GM12878 (cell line): ENCODE measurements around the gene AKAP1. TPM values are rescaled to one million over a fixed set of nuclear protein-coding genes. Genes with fewer than 3 reads are reported as not detected.

Source experiments
- ATAC-seq: fragments of 200-7000 bp; cut with Tn5 transposase; 3 replicates; pipeline ENCODE4 v1.9.1; 2020; ENCODE audit warnings: mild to moderate bottlenecking, moderate library complexity
- BruUV-seq: library from RNA; stranded (reverse); fragments of 400-500 nt; replicated peaks from 2 replicates; lab custom pipeline; 2021; lab: Mats Ljungman, UMichigan
- CTCF ChIA-PET: fragments of 300-600 bp; sonication (Branson Sonifier 250); formaldehyde crosslinking; extraction: SDS; loops from one replicate; lab custom pipeline; 2021; ENCODE audit warnings: inconsistent platforms; lab: Yijun Ruan, JAX
- POLR2A ChIA-PET: fragments of 350-600 bp; formaldehyde crosslinking; extraction: SDS; loops from one replicate; lab custom pipeline; 2021; ENCODE audit warnings: inconsistent platforms; lab: Charles Lee
- RAD21 ChIA-PET: fragments of 300-600 bp; sonication (Branson Sonifier 250); formaldehyde crosslinking; loops from one replicate; lab custom pipeline; 2023; ENCODE audit warnings: antibody characterized with exemption; ENCODE audit not compliant: unreplicated experiment; lab: Charles Lee
- SMC1A ChIA-PET: fragments of 300-600 bp; sonication (Branson Sonifier 250); formaldehyde crosslinking; loops from one replicate; lab custom pipeline; 2023; ENCODE audit not compliant: unreplicated experiment, uncharacterized antibody; lab: Charles Lee
- DNase-seq: peaks from one replicate; pipeline ENCODE4 v3.0.0-alpha.2; 2011; ENCODE audit warnings: low read depth, low spot score
- FAIRE-seq: peaks from 3 replicates; lab custom pipeline; 2011; peaks lifted over from hg19 to GRCh38; lab: Jason Lieb, UNC
- H2AFZ ChIP-seq: 2 replicates; pipeline ENCODE4 v1.6.0; 2011; ENCODE audit warnings: low read depth, low read length, control low read depth; ENCODE audit not compliant: control insufficient read depth
- H3K27ac ChIP-seq: 2 replicates; pipeline ENCODE4 v1.5.1; 2011; ENCODE audit warnings: control low read depth; ENCODE audit not compliant: control insufficient read depth, insufficient read depth
- H3K27me3 ChIP-seq, 2 experiments: replicated peaks in 1 of 2; 2 replicates each; pipeline versions ENCODE4 v1.6.0 to v1.6.1; 2011; ENCODE audit warnings: low read length in 1 of 2; ENCODE audit not compliant: control insufficient read depth in 2 of 2, insufficient read depth in 2 of 2
- H3K36me3 ChIP-seq, 2 experiments: 2 replicates each; pipeline ENCODE4 v1.5.1; 2011; ENCODE audit warnings: low read length in 1 of 2; ENCODE audit not compliant: control insufficient read depth in 2 of 2, insufficient read depth in 2 of 2
- H3K4me1 ChIP-seq: 2 replicates; pipeline ENCODE4 v1.6.1; 2011; ENCODE audit warnings: mild to moderate bottlenecking, low read length, moderate library complexity, mixed read lengths; ENCODE audit not compliant: control insufficient read depth, insufficient read depth
- H3K4me2 ChIP-seq: 2 replicates; pipeline ENCODE4 v1.6.0; 2011; ENCODE audit warnings: control low read depth; ENCODE audit not compliant: control insufficient read depth, insufficient read depth
- H3K4me3 ChIP-seq: fragments of 200-600 bp; sonication (generic); 2 replicates; pipeline ENCODE4 v1.5.1; 2016
- H3K79me2 ChIP-seq: 2 replicates; pipeline ENCODE4 v1.6.0; 2011; ENCODE audit warnings: low read length; ENCODE audit not compliant: control insufficient read depth, insufficient read depth
- H3K9ac ChIP-seq: 2 replicates; pipeline ENCODE4 v1.8.0; 2011; ENCODE audit warnings: low read length, control low read depth, mixed read lengths; ENCODE audit not compliant: control insufficient read depth, insufficient read depth
- H3K9me3 ChIP-seq: replicated peaks from 3 replicates; pipeline ENCODE4 v1.5.1; 2011; ENCODE audit warnings: mild to moderate bottlenecking, low read length; ENCODE audit not compliant: control insufficient read depth, insufficient read depth
- H4K20me1 ChIP-seq: 2 replicates; pipeline ENCODE4 v1.6.0; 2011; ENCODE audit not compliant: control insufficient read depth, insufficient read depth
- BMI1 ChIP-seq: fragments of 450-650 bp; IDR thresholded peaks from 2 replicates; pipeline ENCODE4 v1.6.1; 2016; ENCODE audit warnings: mild to moderate bottlenecking, moderate library complexity, borderline replicate concordance
- NR2C2 ChIP-seq: IDR thresholded peaks from 2 replicates; pipeline ENCODE4 v1.6.1; 2011; ENCODE audit warnings: borderline replicate concordance, low read depth; ENCODE audit not compliant: control insufficient read depth, insufficient read length
- SREBF1 ChIP-seq: IDR thresholded peaks from 2 replicates; pipeline ENCODE4 v1.6.1; 2012; ENCODE audit warnings: mild to moderate bottlenecking, low read length
- SUPT20H ChIP-seq: IDR thresholded peaks from 2 replicates; pipeline ENCODE4 v1.6.1; 2011; ENCODE audit warnings: low read depth, mild to moderate bottlenecking, low read length, moderate library complexity, borderline replicate concordance; ENCODE audit not compliant: control insufficient read depth
- WGBS: methylation state at CpG from one replicate; pipeline ENCODE4 v1.1.6; 2016; ENCODE audit warnings: low lambda C conversion rate; ENCODE audit not compliant: insufficient replicate concordance, insufficient coverage; ENCODE audit errors: missing lambda C conversion rate; 5-methylcytosine and 5-hydroxymethylcytosine counted together
- in situ Hi-C: fragments of 300-500 bp; cut with MboI; formaldehyde crosslinking; loops from 9 replicates; pipeline ENCODE4 v1.14.3; 2018; ENCODE audit warnings: mixed read lengths
- intact Hi-C: fragments of 100-400 bp; cut with micrococcal nuclease; formaldehyde crosslinking; loops from one replicate; pipeline ENCODE4 v1.14.2; 2022; ENCODE audit not compliant: unreplicated experiment
- polyA plus RNA-seq, 11 experiments: library from polyadenylated mRNA; depleted of rRNA in 4 of 11; unstranded in 6 of 11; stranded (reverse) in 5 of 11; fragments of >200 nt; fragmentation: Nextera tagmentation in 4 of 11; fragmentation: Illumina TruSeq in 1 of 11; extraction: Ambion mirVana in 4 of 11; extraction: Trizol in 1 of 11; gene quantifications; 1 replicate in 1 of 11; 2 replicates in 10 of 11; pipeline versions ENCODE4 v1.2.1 to v1.2.3, GENCODE V29; 2011 to 2016; ENCODE audit warnings: inconsistent platforms in 2 of 11, missing spikeins in 2 of 11, low read depth in 1 of 11
- total RNA-seq, 4 experiments: library from RNA; depleted of rRNA in 3 of 4; stranded (reverse); fragments of >200 nt in 3 of 4; fragmentation: Illumina TruSeq in 1 of 4; extraction: Trizol in 1 of 4; gene quantifications; 2 replicates each; pipeline versions ENCODE4 v1.2.1 to v1.2.3, GENCODE V29; 2013 to 2021

AKAP1 gene
- total and polyA plus RNA-seq, 10 of the 15 experiments (the other 5 are each of a cell fraction or from before 2014, with no cell fraction given), result 11.9 to 50.5 (median 38.1) TPM

GRCh38 chr17:57096472-57097202, 11.6 kb downstream of the AKAP1 start (continued):
- TF ChIP-seq NR2C2 (no peak), BMI1 (no peak), SUPT20H (no peak)

DNA sequence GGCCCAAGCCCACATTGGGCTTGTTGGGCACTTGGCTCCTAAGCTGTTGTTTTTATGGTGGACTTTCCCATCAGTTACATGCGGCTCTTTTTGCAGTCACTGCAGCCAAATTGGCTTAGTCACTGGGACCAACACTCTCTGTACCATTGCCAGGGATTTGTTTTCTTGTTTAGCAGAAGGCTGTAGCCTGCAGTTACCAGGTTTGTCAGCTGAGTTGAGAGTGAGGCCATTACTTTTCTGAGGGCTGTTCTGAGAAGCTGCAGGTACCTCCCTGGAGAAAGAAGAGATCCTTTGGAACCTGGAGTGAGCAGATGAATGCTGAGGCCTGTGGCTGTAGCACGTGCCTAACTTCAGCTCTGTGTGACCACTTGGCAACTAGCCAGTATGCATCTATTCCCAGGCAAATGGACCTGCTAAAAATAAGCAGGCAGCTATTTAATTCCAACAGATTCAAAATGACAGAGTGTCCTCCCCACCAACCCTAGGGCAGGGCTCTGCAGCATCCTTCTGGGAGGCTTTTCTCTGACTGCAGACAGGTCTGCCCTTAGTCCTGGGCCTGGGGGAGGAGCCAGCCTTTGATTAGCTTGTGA, 12.9 kb downstream of the AKAP1 start:
- ATAC-seq (no peak), DNase-seq (no peak), FAIRE-seq (no peak)
- H3K4me2 ChIP-seq, result no peak overlapping the region
- no peaks in the 10 kb centered on the region for H3K9me3 ChIP-seq
- peaks cover 3% of the 10 kb centered on the region for H4K20me1 ChIP-seq
- H2AFZ ChIP-seq, result no peak overlapping the region
- TF ChIP-seq SREBF1, result no peak
- 72% methylated on average over 2 of the region's 2 CpGs for WGBS
- CTCF ChIA-PET, result interaction anchor here (1.1 to 1.5 kb wide), 4 partner anchors 12 to 735 kb away, joined by 3 to 7 read pairs (median 4); partner anchors contain the start of gene COIL
- peaks cover 2 to 9% of the 10 kb centered on the region in 2 experiments for H3K36me3 ChIP-seq
- in situ Hi-C loops, result no loop called here
- SMC1A ChIA-PET, result interaction anchor here (1.0 to 1.7 kb wide), 3 partner anchors 9 to 12 kb away, joined by 3 to 5 read pairs (median 4); no protein-coding TSS in a partner anchor
- peaks cover 69% of the 10 kb centered on the region for H3K79me2 ChIP-seq
- H3K27ac ChIP-seq, result no peak overlapping the region
- POLR2A ChIA-PET, result interaction anchor here (0.7 kb wide), 1 partner anchor 15 kb away, joined by 3 read pairs; no protein-coding TSS in a partner anchor
- H3K9ac ChIP-seq, result no peak overlapping the region
- intact Hi-C loops, result no loop called here
- no peak overlapping the region for H3K4me3 ChIP-seq
- peaks cover 29% of the 10 kb centered on the region for H3K4me1 ChIP-seq
- BruUV-seq, result no TSS peak
- RAD21 ChIA-PET, result interaction anchor here (1.3 kb wide), 1 partner anchor 9 kb away, joined by 3 read pairs; no protein-coding TSS in a partner anchor
- H3K27me3 ChIP-seq, result no peaks in the 10 kb centered on the region
